H1 (cell line): ENCODE results near the gene POLR3GL. TPM values are rescaled to one million over a fixed set of nuclear protein-coding genes. Genes with fewer than 3 reads are reported as not detected.
"Not testable (repeated sequence)": the region's sequence is repeated elsewhere in the genome, so short reads cannot be mapped to it uniquely, and the experiment has no call there.

Experiments
- CTCF ChIA-PET: fragments of 300-600 bp; sonication (Branson Sonifier 250); formaldehyde crosslinking; loops from one replicate; lab custom pipeline; 2021; ENCODE audit not compliant: partially characterized antibody; lab: Charles Lee
- POLR2A ChIA-PET: fragments of 300-600 bp; sonication (Branson Sonifier 250); formaldehyde crosslinking; loops from one replicate; lab custom pipeline; 2021; ENCODE audit warnings: inconsistent platforms; ENCODE audit not compliant: partially characterized antibody; lab: Charles Lee
- DNase-seq, 2 experiments: peaks; one replicate each; pipeline versions ENCODE4 v3.0.0 to v3.0.0-alpha.2; 2010 to 2022; ENCODE audit warnings: low spot score in 2 of 2, low read depth in 1 of 2, mixed read lengths in 1 of 2
- FAIRE-seq: peaks from 2 replicates; lab custom pipeline; 2011; peaks lifted over from hg19 to GRCh38; lab: Jason Lieb, UNC
- H2AFZ ChIP-seq: 2 replicates; pipeline ENCODE4 v1.8.1; 2012; ENCODE audit warnings: low read length, inconsistent platforms
- H2AK5ac ChIP-seq: 2 replicates; pipeline ENCODE4 v1.6.1; 2013; ENCODE audit warnings: low read depth, low read length
- H2BK120ac ChIP-seq: replicated peaks from 2 replicates; pipeline ENCODE3; 2013; ENCODE audit warnings: low read depth, low read length, inconsistent platforms
- H2BK12ac ChIP-seq: 2 replicates; pipeline ENCODE4 v1.6.1; 2013; ENCODE audit warnings: low read depth, low read length
- H2BK15ac ChIP-seq: 2 replicates; pipeline ENCODE4 v1.6.1; 2013; ENCODE audit warnings: low read length
- H2BK20ac ChIP-seq: 2 replicates; pipeline ENCODE4 v1.6.1; 2013; ENCODE audit warnings: low read length
- H2BK5ac ChIP-seq: 2 replicates; pipeline ENCODE4 v1.6.1; 2013; ENCODE audit warnings: low read depth, low read length
- H3K14ac ChIP-seq: 2 replicates; pipeline ENCODE4 v1.6.1; 2013; ENCODE audit warnings: inconsistent platforms; ENCODE audit not compliant: insufficient read length
- H3K18ac ChIP-seq: 2 replicates; pipeline ENCODE4 v1.6.1; 2013; ENCODE audit warnings: low read length; ENCODE audit errors: extremely low read depth
- H3K23ac ChIP-seq: 2 replicates; pipeline ENCODE4 v1.6.1; 2013; ENCODE audit warnings: inconsistent platforms; ENCODE audit not compliant: insufficient read length
- H3K23me2 ChIP-seq: 2 replicates; pipeline ENCODE4 v1.6.1; 2013; ENCODE audit warnings: low read depth, low read length
- H3K27ac ChIP-seq: 2 replicates; pipeline ENCODE4 v1.6.1; 2011; ENCODE audit warnings: low read depth, low read length, inconsistent platforms
- H3K27me3 ChIP-seq, 4 experiments: replicated peaks in 1 of 4; 1 replicate in 1 of 4; 2 replicates in 3 of 4; pipeline versions ENCODE4 v1.6.1 to v1.8.1; 2011 to 2013; ENCODE audit warnings: low read length in 3 of 4, mild to moderate bottlenecking in 3 of 4, inconsistent platforms in 2 of 4, mixed read lengths in 2 of 4, moderate library complexity in 1 of 4; ENCODE audit not compliant: control insufficient read depth in 3 of 4, insufficient read depth in 3 of 4; ENCODE audit errors: extremely low read depth in 1 of 4
- H3K36me3 ChIP-seq, 4 experiments: 2 replicates each; pipeline versions ENCODE4 v1.6.1 to v1.8.1; 2011 to 2013; ENCODE audit warnings: mild to moderate bottlenecking in 4 of 4, low read length in 3 of 4, moderate library complexity in 2 of 4, control low read depth in 1 of 4, inconsistent platforms in 1 of 4; ENCODE audit not compliant: insufficient read depth in 4 of 4, control insufficient read depth in 2 of 4
- H3K4ac ChIP-seq: replicated peaks from 2 replicates; pipeline ENCODE3; 2013; ENCODE audit warnings: low read length, low read depth, mixed read lengths, inconsistent platforms; ENCODE audit not compliant: insufficient read length
- H3K4me1 ChIP-seq, 4 experiments: replicated peaks in 1 of 4; 1 replicate in 1 of 4; 2 replicates in 3 of 4; pipeline versions ENCODE4 v1.6.1 to v1.8.1; 2011 to 2013; ENCODE audit warnings: low read length in 3 of 4, inconsistent platforms in 2 of 4, mixed read lengths in 1 of 4; ENCODE audit not compliant: insufficient read depth in 4 of 4, control insufficient read depth in 3 of 4
- H3K4me2 ChIP-seq, 2 experiments: 2 replicates each; pipeline versions ENCODE4 v1.6.1 to v1.8.1; 2011 to 2013; ENCODE audit warnings: low read depth in 2 of 2, low read length in 2 of 2, control low read depth in 1 of 2, inconsistent platforms in 1 of 2, mild to moderate bottlenecking in 1 of 2; ENCODE audit not compliant: insufficient read depth in 1 of 2
- H3K4me3 ChIP-seq, 4 experiments: fragments of 200-600, 300-600 bp in 1 of 4; sonication (generic), shearing (Covaris generic), sonication (Bioruptor Twin) in 1 of 4; 2 replicates each; pipeline versions ENCODE4 v1.5.1 to v1.8.1; 2011 to 2016; ENCODE audit warnings: low read length in 4 of 4, low read depth in 3 of 4, control low read depth in 2 of 4, inconsistent platforms in 2 of 4, mild to moderate bottlenecking in 2 of 4, mixed read lengths in 1 of 4, moderate library complexity in 1 of 4; ENCODE audit not compliant: insufficient read depth in 2 of 4; ENCODE audit errors: extremely low read depth in 1 of 4
- H3K56ac ChIP-seq: replicated peaks from 2 replicates; pipeline ENCODE3; 2013; ENCODE audit warnings: low read depth, mild to moderate bottlenecking, mixed read lengths, low read length, inconsistent platforms; ENCODE audit not compliant: insufficient read length
- H3K79me1 ChIP-seq: 2 replicates; pipeline ENCODE4 v1.6.1; 2013; ENCODE audit warnings: low read depth, low read length, control low read depth
- H3K79me2 ChIP-seq, 2 experiments: 2 replicates each; pipeline versions ENCODE4 v1.6.1 to v1.8.1; 2012 to 2013; ENCODE audit warnings: low read length in 2 of 2, mild to moderate bottlenecking in 2 of 2, inconsistent platforms in 1 of 2; ENCODE audit not compliant: insufficient read depth in 2 of 2, control insufficient read depth in 1 of 2
- H3K9ac ChIP-seq, 4 experiments: replicated peaks in 1 of 4; 1 replicate in 1 of 4; 2 replicates in 3 of 4; pipeline versions ENCODE4 v1.6.1 to v1.8.1; 2011 to 2013; ENCODE audit warnings: low read depth in 3 of 4, low read length in 3 of 4, control low read depth in 2 of 4, mild to moderate bottlenecking in 2 of 4, moderate library complexity in 2 of 4, inconsistent platforms in 1 of 4; ENCODE audit errors: extremely low read depth in 1 of 4
- H3K9me3 ChIP-seq, 2 experiments: 2 replicates each; pipeline versions ENCODE4 v1.6.1 to v1.8.1; 2012 to 2013; ENCODE audit warnings: mild to moderate bottlenecking in 2 of 2, moderate library complexity in 2 of 2, control low read depth in 1 of 2, inconsistent platforms in 1 of 2, low read depth in 1 of 2, low read length in 1 of 2, mixed read lengths in 1 of 2; ENCODE audit not compliant: insufficient read depth in 2 of 2
- H4K20me1 ChIP-seq, 2 experiments: replicated peaks in 1 of 2; 2 replicates each; pipeline versions ENCODE3 to v1.8.1; 2011 to 2013; ENCODE audit warnings: inconsistent platforms in 2 of 2, low read length in 2 of 2, mild to moderate bottlenecking in 1 of 2; ENCODE audit not compliant: insufficient read depth in 2 of 2, control insufficient read depth in 1 of 2
- H4K5ac ChIP-seq: 2 replicates; pipeline ENCODE4 v1.6.1; 2013; ENCODE audit warnings: low read length, low read depth, mixed read lengths, inconsistent platforms; ENCODE audit not compliant: insufficient read length
- H4K8ac ChIP-seq: 2 replicates; pipeline ENCODE4 v1.8.0; 2013; ENCODE audit warnings: mild to moderate bottlenecking, moderate library complexity, low read length, inconsistent platforms; ENCODE audit not compliant: insufficient read depth; ENCODE audit errors: extremely low read depth
- H4K91ac ChIP-seq: replicated peaks from 2 replicates; pipeline ENCODE3; 2013; ENCODE audit warnings: low read length, mixed read lengths, inconsistent platforms; ENCODE audit not compliant: insufficient read length
- ASH2L ChIP-seq: fragments of 200-600, 300-600 bp; sonication (generic); IDR thresholded peaks from one replicate; pipeline ENCODE4 v1.7.1; 2017; ENCODE audit warnings: low read length
- MAX ChIP-seq: IDR thresholded peaks from 2 replicates; pipeline ENCODE4 v1.6.1; 2012; ENCODE audit warnings: inconsistent platforms
- WGBS, 2 experiments: shearing (Covaris generic) in 1 of 2; methylation state at CpG; one replicate each; pipeline versions ENCODE4 v1.1.6 to v1.1.7; 2013 to 2015; ENCODE audit warnings: low lambda C conversion rate in 2 of 2, mixed read lengths in 2 of 2, inconsistent platforms in 1 of 2, low coverage in 1 of 2, missing lambda C conversion rate in 1 of 2; ENCODE audit not compliant: insufficient replicate concordance in 2 of 2, insufficient coverage in 1 of 2, insufficient read length in 1 of 2; ENCODE audit errors: extremely low coverage in 1 of 2, missing lambda C conversion rate in 1 of 2; 5-methylcytosine and 5-hydroxymethylcytosine counted together
- polyA plus RNA-seq, 7 experiments: library from polyadenylated mRNA; depleted of rRNA in 3 of 7; stranded (reverse) in 5 of 7; unstranded in 2 of 7; fragments of >200 nt in 5 of 7; fragments of 200-250 nt in 2 of 7; gene quantifications; 1 replicate in 5 of 7; 2 replicates in 1 of 7; 4 replicates in 1 of 7; pipeline versions ENCODE4 v1.2.1 to v1.2.3, GENCODE V29; 2011 to 2013; ENCODE audit warnings: missing spikeins in 2 of 7, mixed read lengths in 2 of 7
- total RNA-seq: library from RNA; stranded (reverse); fragmentation: NEBNext Ultra II Directional; extraction: Animal tissue kit (Norgen Biotek cat#: 25700); gene quantifications from 2 replicates; pipeline ENCODE4 v1.2.1, GENCODE V29; 2021

POLR3GL gene
- total and polyA plus RNA-seq, 2 of the 8 experiments (the other 6 are each of a cell fraction or from before 2014, with no cell fraction given), result 3.1 to 3.9 TPM

GRCh38 chr1:145932522-145933009, 31.9 kb upstream of the POLR3GL start:
- H3K36me3 ChIP-seq, H2BK120ac ChIP-seq, H4K8ac ChIP-seq, H3K9ac ChIP-seq, H2BK5ac ChIP-seq, H2BK12ac ChIP-seq, H2AK5ac ChIP-seq, H3K27ac ChIP-seq, H3K9me3 ChIP-seq, H4K20me1 ChIP-seq, H3K79me2 ChIP-seq, H3K79me1 ChIP-seq, H4K91ac ChIP-seq, FAIRE-seq, H2AFZ ChIP-seq, H4K5ac ChIP-seq, H3K14ac ChIP-seq, H3K23me2 ChIP-seq, H2BK20ac ChIP-seq, H3K4me3 ChIP-seq, H3K4me1 ChIP-seq, H3K18ac ChIP-seq, H3K27me3 ChIP-seq, H3K23ac ChIP-seq, H3K4ac ChIP-seq, H2BK15ac ChIP-seq, H3K56ac ChIP-seq: not testable (repeated sequence)
- TF ChIP-seq MAX (peak; percentile 58; the same call in 1 of the 2 replicates), ASH2L (peak; percentile 34)
- ChIA-PET CTCF (interaction anchor here (0.8 to 2.7 kb wide), 6 partner anchors 12 to 86 kb away, joined by 3 to 16 read pairs (median 8); partner anchors contain the start of gene NUDT17), POLR2A (interaction anchor here (1.0 kb wide), 4 partner anchors 10 to 40 kb away, joined by 3 to 8 read pairs (median 4); partner anchors contain the start of genes ANKRD34A and POLR3GL)
- peak in 1 of 2 experiments; percentile 48 for DNase-seq
- 52% methylated on average over 9 of the region's 9 CpGs; no CpG with 5 or more reads in 1 of the 2 experiments for WGBS, 2 experiments
- H3K4me2 ChIP-seq, result peak overlapping the region in 1 of 2 experiments; percentile 41; a peak in 2 of 4 replicates
